Activated CD4-positive, CD25-positive, alpha-beta regulatory T cell treated with anti-CD3 and anti-CD28 coated beads, Interleukin-2, amount 50 U/mL, for 24 hours (primary cell): ENCODE measurements around the gene NCKAP5L.
"Not testable (repeated sequence)": the region's sequence is repeated elsewhere in the genome, so short reads cannot be mapped to it uniquely, and the experiment has no call there.

Source experiments
- ATAC-seq, 2 donors: fragments of 150-1000 bp; cut with Tn5 transposase; one replicate each; pipeline ENCODE4 v1.10.0; 2021; ENCODE audit warnings: mild to moderate bottlenecking in 1 of 2, moderate library complexity in 1 of 2

The NCKAP5L gene

DNA sequence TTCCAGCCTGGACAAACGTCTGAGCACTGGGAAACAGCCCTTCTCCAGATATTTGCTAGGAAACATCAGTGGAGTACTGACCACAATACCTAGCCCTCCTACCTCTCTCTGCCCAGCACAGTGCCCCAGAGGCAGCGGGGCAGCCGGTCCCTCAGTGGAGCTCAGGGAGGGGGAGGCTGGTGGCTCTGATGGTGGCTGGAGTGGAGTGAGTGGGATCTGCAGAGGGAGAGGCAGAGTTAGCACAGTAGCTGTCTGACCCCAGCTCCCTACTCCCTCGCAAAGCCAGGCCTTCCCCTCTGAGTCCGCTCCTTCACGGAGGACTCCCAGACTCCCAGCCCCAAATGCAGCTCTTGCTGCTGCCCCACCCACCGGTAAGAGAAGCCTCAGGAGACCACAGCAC lies 30.0 kb downstream of the NCKAP5L start:
- ATAC-seq: no peak

- no peak for ATAC-seq
Observed at GRCh38 chr12:49797449-49797776, 30.8 kb downstream of the NCKAP5L start.

GRCh38 chr12:49796606-49797448 lies 31.4 kb downstream of the NCKAP5L start:
- no peak for ATAC-seq

- ATAC-seq: no peak
Observed at GRCh38 chr12:49796155-49796554, 32.1 kb downstream of the NCKAP5L start.

GRCh38 chr12:49795654-49796105 lies 32.5 kb downstream of the NCKAP5L start:
- no peak for ATAC-seq

- no peak for ATAC-seq
Observed at GRCh38 chr12:49794811-49795653, 33.2 kb downstream of the NCKAP5L start.

DNA sequence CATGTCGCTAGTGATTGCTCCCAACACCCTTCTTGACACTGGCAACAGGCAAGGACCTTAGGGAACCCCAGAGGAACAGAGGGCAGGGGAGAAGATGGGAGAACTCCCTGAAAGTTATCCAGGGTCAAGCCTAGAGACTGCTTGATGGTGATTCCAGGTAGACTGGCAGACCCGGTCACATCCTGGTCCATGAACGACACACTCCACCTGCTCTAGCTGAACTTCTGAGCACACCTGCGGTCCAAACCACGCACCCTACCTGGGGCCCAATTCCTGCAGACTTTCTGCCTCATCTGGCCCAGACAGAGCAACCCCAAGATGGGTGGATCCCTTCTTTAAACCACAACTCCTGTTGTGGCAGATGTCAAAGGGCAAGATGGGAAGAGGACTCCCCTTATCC lies 34.2 kb downstream of the NCKAP5L start:
- no peak for ATAC-seq

DNA sequence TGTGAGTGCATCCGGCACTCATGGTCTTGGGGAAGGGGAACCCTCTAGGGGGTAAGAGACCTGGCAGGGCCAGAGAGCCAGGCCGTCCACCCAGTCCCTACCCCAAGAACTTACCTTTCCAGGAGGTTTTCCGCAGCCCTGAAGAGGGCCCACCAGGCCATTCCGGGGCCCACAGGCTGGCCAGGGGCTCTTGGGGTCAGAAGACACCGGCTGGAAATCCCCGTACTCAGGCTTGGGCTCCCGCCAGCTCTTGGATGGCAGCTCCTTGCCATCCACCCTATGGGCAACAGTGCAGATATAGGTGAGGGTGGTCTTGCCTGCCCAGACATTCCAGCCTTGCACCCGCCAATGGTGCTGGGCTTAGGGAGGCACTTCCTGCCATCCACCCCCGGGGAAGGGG lies 34.6 kb downstream of the NCKAP5L start:
- no peak for ATAC-seq

DNA sequence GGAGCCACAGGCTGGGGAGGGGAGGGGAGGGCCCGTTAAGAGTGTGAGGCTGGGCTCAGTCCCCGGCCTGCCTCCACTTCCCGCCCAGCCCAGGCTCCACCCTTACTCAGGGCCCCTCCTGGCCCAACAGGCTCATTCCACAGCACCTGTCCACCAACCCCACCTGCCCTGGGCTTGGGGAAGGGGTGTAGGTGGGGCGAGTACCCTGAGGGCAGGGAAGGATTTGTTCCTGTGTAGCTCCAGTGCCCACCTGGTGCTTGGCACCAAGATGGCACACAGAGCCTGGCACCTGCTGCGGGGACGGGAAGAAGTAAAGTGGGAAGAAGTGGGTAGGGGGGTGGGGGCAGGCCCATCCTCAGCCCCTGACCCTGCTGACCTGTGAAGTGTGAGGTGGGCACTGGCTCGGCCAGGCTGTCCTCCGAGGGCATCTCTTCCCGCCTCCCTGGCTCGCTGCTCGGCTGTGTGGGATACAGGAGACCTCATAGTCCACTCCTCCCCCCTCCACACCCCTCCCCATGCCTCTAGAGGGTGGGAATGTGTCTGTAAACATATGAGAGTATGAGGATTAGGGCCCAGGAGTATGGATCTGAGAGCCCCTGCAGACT lies 35.1 kb downstream of the NCKAP5L start:
- ATAC-seq: no peak

DNA sequence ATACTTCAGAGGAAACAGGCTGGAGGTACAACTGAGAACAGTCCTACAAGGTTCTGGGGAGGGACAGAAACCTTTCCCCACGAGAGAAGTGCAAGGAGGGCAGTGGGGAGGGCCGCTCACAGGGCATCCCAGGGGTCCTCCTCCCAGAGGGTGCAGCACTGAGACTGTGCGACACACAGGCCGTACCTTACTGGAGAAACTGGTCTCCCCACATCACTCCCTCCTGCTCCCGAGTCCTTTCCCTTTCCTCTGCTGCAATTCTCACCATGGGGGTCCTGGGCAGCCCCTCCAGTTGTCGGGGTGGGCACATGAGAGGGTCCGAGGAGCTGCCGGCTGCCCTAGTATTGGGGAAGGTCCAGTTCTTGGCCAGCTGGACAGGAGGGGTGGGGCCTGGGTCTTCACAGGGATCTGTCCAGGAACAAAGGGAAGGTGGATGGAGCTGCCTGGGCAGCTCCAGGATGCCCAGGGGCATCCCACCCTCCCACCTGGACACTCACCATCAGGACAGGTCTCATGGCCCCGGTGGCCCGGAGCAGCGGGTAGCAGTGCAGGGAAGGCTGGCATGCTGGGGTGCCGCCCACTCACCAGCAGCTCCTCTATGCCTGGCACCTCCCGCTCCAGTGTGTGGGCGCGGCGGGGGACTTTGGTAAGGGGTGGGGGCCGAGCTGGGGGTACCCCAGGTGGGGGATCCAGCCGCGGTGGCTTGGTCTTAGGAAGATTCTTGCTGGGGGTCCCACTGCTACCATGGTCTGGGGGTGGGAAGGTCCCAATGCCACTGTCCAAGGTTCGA lies 35.8 kb downstream of the NCKAP5L start:
- ATAC-seq: no peak

DNA sequence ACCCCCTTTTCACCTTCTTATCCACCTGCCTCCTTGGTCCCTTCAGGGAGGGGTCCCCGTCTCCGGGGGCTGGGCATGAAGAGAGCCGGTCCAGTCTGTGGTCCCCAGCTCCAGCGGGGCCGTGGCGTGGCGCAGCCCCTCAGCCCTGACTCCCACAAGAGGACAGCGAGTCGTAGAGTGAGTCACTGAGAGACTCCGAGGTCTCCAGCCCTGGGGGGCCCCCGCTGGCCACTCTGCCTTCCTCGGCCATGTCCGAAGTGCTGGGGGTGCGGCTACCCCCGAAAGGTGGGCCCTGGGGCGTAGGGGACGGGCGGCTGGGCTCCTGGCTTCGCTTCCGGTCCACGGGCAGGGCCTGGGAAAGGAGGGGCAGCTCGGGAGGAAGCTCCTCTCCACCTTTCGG lies 36.5 kb downstream of the NCKAP5L start:
- no peak for ATAC-seq

- no peak for ATAC-seq
Observed at GRCh38 chr12:49790741-49791555, 37.3 kb downstream of the NCKAP5L start.

GRCh38 chr12:49789992-49790391 lies 38.2 kb downstream of the NCKAP5L start:
- no peak for ATAC-seq

- ATAC-seq: no peak
Observed at GRCh38 chr12:49787672-49788071, 40.5 kb downstream of the NCKAP5L start.

- no peak for ATAC-seq
Observed at GRCh38 chr12:49784756-49785409, 43.3 kb downstream of the NCKAP5L start.

GRCh38 chr12:49783917-49784676 lies 44.1 kb downstream of the NCKAP5L start:
- no peak for ATAC-seq

GRCh38 chr12:49780914-49781313 lies 47.3 kb downstream of the NCKAP5L start:
- not testable (repeated sequence) for ATAC-seq

DNA sequence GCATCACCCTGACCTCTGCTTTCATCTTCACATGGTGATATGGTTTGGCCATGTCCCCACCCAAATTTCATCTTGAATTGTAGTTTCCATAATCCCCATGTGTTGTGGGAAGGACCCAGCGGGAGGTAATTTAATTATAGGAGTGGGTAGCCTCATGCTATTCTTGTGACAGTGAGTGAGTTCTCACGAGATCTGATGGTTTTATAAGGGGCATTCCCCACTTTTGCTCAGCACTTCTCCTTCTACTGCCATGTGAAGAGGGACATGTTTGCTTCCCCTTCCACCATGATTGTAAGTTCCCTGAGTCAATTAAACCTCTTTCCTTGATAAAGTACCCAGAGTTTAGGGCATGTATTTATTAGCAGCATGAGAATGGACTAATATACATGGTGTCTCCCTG lies 48.6 kb downstream of the NCKAP5L start:
- no peak for ATAC-seq

- ATAC-seq: peak; percentile 69 to 77
Observed at GRCh38 chr12:49777800-49778748, 50.1 kb downstream of the NCKAP5L start.
